Measurements from ENCODE around the gene ARIH2.

ARIH2 gene

DNA sequence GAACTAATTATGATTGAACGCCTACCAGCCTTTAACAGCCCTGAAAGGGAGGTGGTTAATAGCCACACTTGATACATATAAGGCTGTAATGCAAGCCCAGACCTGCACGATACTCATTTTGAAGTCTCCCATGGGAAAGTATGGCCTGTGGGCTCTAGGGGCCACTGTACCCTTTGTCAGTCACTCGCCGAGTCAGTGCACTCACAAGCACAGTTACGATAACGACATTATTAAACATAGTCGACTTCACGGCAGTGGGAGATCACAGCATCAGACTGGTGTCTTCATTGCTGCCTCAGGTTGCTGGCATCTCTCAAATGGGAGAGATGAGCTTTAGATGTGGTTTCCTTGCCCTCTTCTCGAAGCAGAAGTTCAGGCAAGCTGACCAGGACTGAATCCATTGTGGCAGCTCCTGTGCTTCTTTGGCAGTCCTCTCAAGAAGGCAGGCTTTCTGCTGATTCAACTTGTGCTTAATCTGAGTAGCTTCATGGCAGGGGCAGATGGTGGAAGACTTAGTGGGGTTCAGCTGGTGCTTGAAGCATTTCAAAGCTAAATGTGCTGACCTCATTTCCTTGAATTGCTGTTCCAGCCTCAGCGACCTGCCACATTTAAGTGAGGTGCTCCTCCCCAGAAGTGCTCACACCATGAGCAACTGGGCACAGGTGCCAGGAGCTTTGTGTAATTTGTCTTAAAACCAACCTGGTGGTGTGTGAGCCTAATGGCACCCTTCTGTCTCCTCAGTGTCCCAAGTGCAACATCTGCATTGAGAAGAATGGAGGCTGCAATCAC, 55.6 kb downstream of the ARIH2 start:
- H3K4me1 ChIP-seq = no peaks in the 10 kb centered on the region
- TF ChIP-seq, protein P1, sequence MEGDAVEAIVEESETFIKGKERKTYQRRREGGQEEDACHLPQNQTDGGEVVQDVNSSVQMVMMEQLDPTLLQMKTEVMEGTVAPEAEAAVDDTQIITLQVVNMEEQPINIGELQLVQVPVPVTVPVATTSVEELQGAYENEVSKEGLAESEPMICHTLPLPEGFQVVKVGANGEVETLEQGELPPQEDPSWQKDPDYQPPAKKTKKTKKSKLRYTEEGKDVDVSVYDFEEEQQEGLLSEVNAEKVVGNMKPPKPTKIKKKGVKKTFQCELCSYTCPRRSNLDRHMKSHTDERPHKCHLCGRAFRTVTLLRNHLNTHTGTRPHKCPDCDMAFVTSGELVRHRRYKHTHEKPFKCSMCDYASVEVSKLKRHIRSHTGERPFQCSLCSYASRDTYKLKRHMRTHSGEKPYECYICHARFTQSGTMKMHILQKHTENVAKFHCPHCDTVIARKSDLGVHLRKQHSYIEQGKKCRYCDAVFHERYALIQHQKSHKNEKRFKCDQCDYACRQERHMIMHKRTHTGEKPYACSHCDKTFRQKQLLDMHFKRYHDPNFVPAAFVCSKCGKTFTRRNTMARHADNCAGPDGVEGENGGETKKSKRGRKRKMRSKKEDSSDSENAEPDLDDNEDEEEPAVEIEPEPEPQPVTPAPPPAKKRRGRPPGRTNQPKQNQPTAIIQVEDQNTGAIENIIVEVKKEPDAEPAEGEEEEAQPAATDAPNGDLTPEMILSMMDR (IDR thresholded peaks at IDR 0.05) = no peak
- H3K36me3 ChIP-seq = peaks cover 94 to 97% (median 95%) of the 10 kb centered on the region in 3 donors
- intact Hi-C loops (cut with DNase I; ENCODE audit: low total_unique reads) = no loop called here
- peak in 1 of 2 donors; percentile 15 for DNase-seq
- H3K27me3 ChIP-seq = no peaks in the 10 kb centered on the region
- H3K4me3 ChIP-seq = no peak overlapping the region
- no peaks in the 10 kb centered on the region for H3K9me3 ChIP-seq
- H3K27ac ChIP-seq = no peak overlapping the region

DNA sequence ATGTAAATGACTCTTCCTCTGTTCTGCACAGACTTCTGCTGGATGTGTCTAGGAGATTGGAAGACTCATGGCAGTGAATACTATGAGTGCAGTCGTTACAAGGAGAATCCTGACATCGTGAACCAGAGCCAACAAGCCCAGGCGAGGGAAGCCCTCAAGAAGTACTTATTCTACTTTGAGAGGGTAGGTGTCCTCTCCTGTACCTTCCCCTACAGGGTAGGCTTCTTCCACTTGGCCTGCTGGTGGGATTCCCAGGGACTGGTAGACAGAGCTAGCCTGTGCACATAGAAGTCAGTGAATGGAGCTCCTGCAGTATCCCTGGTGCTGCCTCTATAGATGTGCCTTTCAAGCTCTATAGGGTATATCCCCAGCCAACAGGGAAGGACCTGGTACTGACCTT, 60.8 kb downstream of the ARIH2 start:
- DNase-seq = no peak
- no peak overlapping the region for H3K27ac ChIP-seq
- H3K4me1 ChIP-seq = no peaks in the 10 kb centered on the region
- intact Hi-C loops (cut with DNase I; ENCODE audit: low total_unique reads) = no loop called here
- TF ChIP-seq, protein P1 (IDR thresholded peaks at IDR 0.05) = no peak
- no peaks in the 10 kb centered on the region for H3K27me3 ChIP-seq
- H3K4me3 ChIP-seq = no peak overlapping the region
- H3K9me3 ChIP-seq = no peaks in the 10 kb centered on the region
- H3K36me3 ChIP-seq = peaks cover 83 to 97% (median 94%) of the 10 kb centered on the region in 3 donors

DNA sequence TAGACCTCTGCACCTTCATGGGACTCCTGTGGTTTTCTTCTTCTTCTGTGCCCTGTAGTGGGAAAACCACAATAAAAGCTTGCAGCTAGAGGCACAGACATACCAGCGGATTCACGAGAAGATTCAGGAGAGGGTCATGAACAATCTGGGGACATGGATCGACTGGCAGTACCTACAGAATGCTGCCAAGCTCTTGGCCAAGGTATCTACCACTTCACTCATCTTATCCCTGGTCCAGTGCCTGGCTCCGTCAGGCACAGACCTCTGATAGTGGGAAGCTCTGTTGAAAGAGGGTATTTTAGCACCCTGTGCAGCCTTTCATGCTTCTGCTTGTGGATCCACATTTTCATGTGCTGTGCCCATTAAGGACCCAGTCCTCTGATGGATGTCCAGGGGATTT, 61.7 kb downstream of the ARIH2 start:
- H3K36me3 ChIP-seq = peaks cover 74 to 97% (median 94%) of the 10 kb centered on the region in 3 donors
- H3K4me3 ChIP-seq = no peak overlapping the region
- H3K27ac ChIP-seq = no peak overlapping the region
- intact Hi-C loops (cut with DNase I; ENCODE audit: low total_unique reads) = no loop called here
- no peaks in the 10 kb centered on the region for H3K9me3 ChIP-seq
- no peaks in the 10 kb centered on the region for H3K27me3 ChIP-seq
- no peak for DNase-seq
- TF ChIP-seq, protein P1 (IDR thresholded peaks at IDR 0.05) = no peak
- H3K4me1 ChIP-seq = no peaks in the 10 kb centered on the region

DNA sequence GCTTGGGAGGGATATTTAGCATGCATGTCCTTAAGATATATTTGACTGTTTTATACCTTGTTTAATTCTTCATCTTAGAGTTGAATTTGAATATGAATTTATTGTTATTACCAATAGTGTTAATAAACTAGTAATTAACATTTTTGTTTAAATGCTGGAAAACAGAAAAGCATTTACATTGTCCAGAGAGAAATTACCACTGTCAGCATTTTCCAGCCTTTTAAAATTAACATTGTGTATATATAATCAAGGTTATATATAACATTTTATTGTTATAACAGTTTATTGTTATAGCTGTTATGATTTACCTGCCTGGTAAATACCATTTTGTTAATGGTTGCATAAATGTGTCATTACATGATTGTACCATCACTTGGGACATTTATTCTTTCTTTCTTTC, 63.4 kb downstream of the ARIH2 start:
- Histone ChIP-seq H3K4me1 (no peaks in the 10 kb centered on the region), H3K9me3 (no peaks in the 10 kb centered on the region), H3K36me3 (peaks cover 57 to 93% (median 89%) of the 10 kb centered on the region in 3 donors), H3K4me3 (no peak overlapping the region), H3K27ac (no peak overlapping the region), H3K27me3 (no peaks in the 10 kb centered on the region)
- intact Hi-C loops (cut with DNase I; ENCODE audit: low total_unique reads) = no loop called here
- TF ChIP-seq, protein P1 (IDR thresholded peaks at IDR 0.05) = no peak
- no peak for DNase-seq

DNA sequence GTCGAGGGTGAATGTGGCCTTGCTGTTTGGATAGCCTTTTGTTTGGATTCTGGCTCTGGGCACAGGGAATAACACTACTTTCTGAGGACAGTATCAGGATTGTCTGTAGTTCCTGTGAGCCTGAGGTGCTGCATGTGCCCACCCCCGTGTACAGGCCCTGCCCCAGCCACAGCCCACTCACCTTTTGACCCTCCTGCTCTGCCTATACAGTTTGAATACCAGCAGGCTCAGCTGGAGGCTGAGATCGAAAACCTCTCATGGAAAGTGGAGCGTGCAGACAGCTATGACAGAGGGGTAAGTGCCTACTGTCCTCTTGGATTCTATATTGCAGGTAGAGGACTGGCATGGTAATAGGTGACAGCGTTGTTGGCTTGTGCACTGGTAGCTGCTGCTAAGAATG, 64.0 kb downstream of the ARIH2 start:
- DNase-seq = no peak
- Histone ChIP-seq H3K27me3 (no peaks in the 10 kb centered on the region), H3K4me1 (no peaks in the 10 kb centered on the region), H3K36me3 (peaks cover 50 to 87% (median 83%) of the 10 kb centered on the region in 3 donors), H3K4me3 (no peak overlapping the region), H3K9me3 (no peaks in the 10 kb centered on the region), H3K27ac (no peak overlapping the region)
- TF ChIP-seq, protein P1 (IDR thresholded peaks at IDR 0.05) = no peak
- intact Hi-C loops (cut with DNase I; ENCODE audit: low total_unique reads) = no loop called here

Measured in tibial artery (tissue), 4 donors.